ENCODE results near the gene DTX2.
"Not testable (repeated sequence)": the region's sequence is repeated elsewhere in the genome, so short reads cannot be mapped to it uniquely, and the experiment has no call there.

Gene DTX2

DNA sequence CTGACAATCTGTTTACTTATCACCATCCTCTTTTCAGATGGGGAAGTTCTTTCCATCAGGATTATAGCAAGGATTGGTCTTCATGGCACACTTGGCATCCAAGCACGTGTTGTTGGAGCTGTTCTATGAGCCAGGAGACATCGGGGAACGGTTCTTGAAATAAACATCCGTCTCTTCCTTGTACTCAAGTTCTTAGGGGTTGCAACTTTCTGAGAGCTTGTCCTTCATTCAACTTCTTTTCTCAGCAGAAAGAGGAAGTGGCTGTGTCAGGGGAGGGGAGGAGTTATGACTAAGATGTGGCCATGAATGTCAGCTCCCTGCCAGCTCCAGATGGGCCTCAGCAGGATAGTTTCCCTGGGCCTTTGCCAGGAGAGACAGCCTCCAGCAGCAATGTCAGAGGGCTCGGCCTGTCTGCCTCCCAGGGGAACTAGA, 15.9 kb upstream of the DTX2 start:
- peak; percentile 43 to 47 for DNase-seq

DNA sequence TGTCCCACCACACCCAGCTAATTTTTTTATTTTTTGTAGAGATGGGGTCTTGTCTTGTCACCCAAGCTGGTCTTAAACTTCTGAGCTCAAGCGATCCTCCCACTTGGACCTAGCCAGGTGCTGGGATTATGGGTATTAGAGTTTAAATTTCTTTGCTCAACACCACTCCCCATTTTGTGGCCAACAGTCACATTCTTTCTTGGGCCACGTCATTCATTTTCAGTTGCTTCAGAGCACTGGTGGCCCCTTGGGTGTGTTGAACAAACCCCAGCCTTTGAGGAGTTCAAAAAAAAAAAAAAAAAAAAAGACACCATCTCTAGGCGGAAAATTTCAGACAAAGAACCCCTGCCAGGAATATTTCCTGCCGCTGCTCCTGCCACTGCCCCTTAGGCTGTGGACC, 4.5 kb upstream of the DTX2 start:
- DNase-seq, result not testable (repeated sequence)

- not testable (repeated sequence) for DNase-seq
These were observed 3.0 kb upstream of the DTX2 start for GRCh38 chr7:76458504-76458903.

DNA sequence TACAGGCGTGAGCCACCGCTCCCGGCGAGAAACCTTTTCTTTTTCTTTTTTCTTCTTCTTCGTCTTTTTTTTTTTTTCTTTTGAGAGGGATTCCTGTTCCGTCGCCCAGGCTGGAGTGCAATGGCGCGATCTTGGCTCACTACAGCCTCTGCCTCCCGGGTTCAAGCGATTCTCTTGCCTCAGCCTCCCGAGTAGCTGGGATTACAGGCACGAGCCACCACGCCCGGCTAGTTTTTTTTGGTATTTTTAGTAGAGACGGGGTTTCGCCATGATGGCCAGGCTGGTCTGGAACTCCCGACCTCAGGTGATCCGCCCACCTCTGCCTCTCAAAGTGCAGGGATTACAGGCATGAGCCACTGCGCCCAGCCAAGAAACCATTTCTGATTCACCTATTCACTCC, 742 bp upstream of the DTX2 start:
- not testable (repeated sequence) for DNase-seq

DNA sequence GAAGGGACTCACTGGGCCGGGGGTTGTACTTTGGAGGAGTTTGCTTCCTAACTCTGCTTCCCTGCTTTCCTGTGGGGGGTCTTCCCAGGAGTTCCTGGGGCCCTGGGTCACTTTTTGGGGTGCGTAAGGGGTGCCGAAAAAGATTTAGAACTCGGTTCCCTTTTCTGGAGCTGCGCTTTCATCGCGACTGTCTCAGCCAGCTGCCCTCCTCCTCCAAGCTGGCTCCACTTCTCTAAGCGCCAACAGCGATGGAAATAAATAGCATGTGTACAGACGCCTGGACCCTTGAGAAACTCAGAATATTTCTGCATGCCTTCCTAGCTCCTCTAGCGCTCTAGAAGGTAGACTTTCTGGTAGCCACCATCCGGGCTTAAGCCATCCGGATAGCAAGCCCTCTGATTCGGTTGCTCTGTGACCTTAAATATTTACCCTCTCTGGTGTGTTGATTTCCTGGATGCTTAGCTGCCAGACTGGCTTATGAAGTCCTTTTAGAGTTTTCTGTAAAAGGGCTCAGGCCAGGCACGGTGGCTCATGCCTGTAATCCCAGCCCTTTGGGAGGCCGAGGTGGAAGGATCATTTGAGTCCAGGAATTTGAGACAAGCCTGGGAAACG, 868 bp downstream of the DTX2 start:
- DNase-seq, result not testable (repeated sequence)

DNA sequence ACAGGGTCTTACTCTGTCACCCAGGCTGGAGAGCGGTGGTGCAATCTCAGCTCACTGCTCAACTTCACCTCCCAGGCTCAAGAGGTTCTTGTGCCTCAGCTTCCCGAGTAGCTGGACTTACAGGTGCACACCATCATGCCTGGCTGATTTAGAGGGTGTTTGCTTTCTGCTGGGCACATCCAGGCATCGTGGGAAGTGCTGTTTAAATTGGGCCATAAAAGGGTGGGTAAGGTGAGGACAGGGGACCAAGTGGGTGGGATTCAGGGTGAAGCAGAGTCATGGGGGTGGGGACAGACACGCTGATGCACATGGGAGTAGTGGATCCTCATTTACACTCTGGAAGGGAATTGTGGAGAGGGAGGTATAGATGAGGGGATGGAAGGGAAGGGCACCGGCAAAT, 3.5 kb downstream of the DTX2 start:
- DNase-seq, result not testable (repeated sequence)

- not testable (repeated sequence) for DNase-seq
These were observed 4.4 kb downstream of the DTX2 start for GRCh38 chr7:76465950-76466349.

DNA sequence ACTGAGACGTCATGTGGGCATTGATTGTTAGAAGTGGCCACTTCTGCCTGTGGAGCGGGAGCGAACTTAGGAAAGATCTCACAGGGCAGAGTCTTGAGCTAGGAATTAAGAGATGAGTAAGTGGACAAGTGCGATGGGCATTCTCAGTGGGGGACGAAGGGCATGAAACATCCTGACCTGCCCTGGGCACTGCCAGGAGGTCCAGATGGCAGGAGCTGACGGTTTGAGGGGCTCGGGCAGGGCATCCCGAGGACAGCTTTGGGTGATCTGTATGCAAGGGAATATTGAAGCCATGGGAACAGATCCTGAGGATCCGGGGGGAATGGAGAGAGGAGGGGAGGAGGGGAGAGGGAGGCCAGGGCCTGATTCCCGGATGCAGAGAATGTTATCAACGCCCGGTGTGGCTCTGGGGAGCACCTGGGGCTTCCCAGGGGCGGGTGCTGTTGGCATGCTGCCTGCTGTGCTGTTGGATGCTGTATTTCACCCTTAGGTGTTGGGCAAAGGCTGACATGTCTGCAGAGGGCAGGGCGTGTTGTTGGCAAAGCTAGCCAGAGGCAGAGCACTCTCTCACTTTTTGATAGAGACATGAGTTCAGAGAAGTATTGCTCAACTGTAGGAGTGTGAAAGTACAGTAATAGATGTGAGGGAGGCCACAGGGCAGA, 6.4 kb downstream of the DTX2 start:
- not testable (repeated sequence) for DNase-seq

DNA sequence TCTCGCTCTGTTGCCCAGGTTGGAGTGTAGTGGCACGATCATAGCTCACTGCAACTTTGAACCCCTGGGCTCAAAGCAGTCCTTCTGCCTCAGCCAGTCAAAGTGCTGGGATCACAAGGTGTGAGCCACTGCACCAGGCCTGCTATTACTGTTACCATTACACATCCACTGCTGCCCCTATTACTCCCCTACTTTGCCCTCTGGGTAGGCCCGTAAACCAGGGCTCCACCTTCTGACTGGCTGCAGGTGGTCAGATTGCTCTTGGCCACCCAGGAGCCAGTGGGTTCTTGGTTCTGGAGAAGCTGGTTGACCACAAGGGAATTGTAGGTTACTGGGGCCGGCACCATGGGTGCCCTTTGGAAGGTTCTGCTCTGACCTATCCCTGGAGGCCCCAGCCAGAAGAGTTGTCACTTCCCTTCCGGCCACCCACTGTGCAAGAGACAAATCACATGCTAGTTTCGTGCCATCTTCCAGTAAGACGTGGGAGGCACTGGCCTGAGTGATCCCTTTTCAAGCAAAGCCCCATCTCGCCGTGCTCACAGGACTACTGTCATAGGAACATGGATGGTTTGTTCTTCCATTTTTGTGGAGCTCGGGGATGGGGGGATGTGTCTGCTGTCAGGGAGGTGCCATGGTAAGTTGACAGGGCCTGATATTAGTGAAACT, 10.2 kb downstream of the DTX2 start:
- DNase-seq, result not testable (repeated sequence)

GRCh38 chr7:76473097-76473496, 11.6 kb downstream of the DTX2 start:
- DNase-seq, result not testable (repeated sequence)

DNA sequence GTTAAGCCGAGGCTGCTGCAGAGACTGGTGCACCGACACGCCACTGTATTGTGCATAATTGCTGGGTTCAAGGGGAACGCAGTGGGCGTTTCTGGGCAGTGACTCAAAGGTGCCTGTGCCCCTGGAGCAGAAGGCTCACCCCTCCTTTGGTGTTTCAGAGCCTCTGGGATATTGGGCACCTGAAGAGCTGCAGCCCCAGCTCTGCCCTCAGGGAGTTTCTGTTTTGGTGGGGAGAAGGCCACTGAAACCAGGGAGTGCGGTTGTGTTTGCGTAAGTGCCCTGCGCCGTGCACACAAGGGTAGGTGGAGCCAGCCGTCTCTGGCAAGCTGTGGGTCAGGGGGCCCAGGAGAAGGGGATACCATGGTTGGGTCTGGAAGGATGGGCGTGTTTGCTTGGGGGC, 14.8 kb downstream of the DTX2 start:
- not testable (repeated sequence) for DNase-seq

GRCh38 chr7:76476742-76477474, 15.4 kb downstream of the DTX2 start:
- DNase-seq, result not testable (repeated sequence)

- not testable (repeated sequence) for DNase-seq
These were observed 18.1 kb downstream of the DTX2 start for GRCh38 chr7:76479628-76480027.

DNA sequence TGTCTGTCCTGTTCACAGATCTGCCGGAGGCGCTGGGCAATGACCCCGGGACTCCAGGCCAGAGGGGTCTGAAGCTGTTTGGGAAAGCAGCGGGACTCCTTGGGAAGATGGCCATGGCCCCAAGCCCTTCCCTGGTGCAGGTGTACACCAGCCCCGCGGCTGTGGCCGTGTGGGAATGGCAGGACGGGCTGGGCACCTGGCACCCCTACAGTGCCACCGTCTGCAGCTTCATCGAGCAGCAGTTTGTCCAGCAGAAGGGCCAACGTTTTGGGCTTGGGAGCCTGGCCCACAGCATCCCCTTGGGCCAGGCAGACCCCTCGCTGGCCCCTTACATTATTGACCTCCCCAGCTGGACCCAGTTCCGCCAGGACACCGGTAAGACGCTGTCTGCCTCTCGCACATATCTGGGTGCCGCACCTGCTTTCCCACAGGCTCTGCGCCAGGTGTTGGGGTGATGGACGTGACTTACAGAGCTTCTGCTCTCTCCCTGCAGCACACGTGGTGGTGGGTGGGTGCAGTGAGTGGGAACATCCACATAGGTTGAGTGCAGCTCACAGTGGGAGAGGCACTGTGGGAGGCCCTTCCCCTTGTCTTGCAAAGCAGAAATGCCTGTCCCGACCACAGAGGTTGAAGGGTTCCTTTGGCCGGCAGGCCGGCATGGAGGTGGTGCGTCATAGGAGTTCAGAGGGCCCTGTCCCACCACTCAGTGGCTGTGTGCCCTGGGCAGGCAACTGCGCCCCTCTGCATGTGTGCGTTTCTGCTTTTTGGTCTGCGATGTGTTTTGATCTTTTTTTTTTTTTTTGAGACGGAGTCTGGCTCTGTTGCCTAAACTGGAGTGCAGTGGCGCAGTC, 19.1 kb downstream of the DTX2 start:
- DNase-seq, result not testable (repeated sequence)

DNA sequence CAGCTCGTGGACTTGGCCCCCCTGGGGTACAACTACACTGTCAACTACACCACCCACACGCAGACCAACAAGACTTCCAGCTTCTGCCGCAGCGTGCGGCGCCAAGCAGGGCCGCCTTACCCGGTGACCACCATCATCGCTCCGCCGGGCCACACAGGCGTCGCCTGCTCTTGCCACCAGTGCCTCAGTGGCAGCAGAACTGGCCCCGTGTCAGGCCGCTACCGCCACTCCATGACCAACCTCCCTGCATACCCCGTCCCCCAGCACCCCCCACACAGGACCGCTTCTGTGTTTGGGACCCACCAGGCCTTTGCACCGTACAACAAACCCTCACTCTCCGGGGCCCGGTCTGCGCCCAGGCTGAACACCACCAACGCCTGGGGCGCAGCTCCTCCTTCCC, 21.2 kb downstream of the DTX2 start:
- not testable (repeated sequence) for DNase-seq

- not testable (repeated sequence) for DNase-seq
These were observed 21.6 kb downstream of the DTX2 start for GRCh38 chr7:76483081-76483480.

GRCh38 chr7:76484456-76484855, 22.9 kb downstream of the DTX2 start:
- DNase-seq, result not testable (repeated sequence)

GRCh38 chr7:76485822-76486610, 24.5 kb downstream of the DTX2 start:
- not testable (repeated sequence) for DNase-seq

GRCh38 chr7:76486618-76487017, 25.1 kb downstream of the DTX2 start:
- peak in 1 of 2 experiments; percentile 52 for DNase-seq

GRCh38 chr7:76487969-76488368, 26.5 kb downstream of the DTX2 start:
- not testable (repeated sequence) for DNase-seq

GRCh38 chr7:76492139-76492538, 30.6 kb downstream of the DTX2 start:
- DNase-seq, result not testable (repeated sequence)

Measured in activated T-cell treated with anti-CD3 and anti-CD28 coated beads, Interleukin-2, amount 50 U/mL, for 48 hours (primary cell).